Activated CD8-positive, alpha-beta memory T cell treated with anti-CD3 and anti-CD28 coated beads, Interleukin-2, amount 50 U/mL, for 1 hour (primary cell): ENCODE results near the gene PLCB1.

ENCODE experiments used
- DNase-seq: peaks from one replicate; pipeline ENCODE4 v3.0.0-alpha.2; 2020; ENCODE audit errors: extremely low read depth

PLCB1 gene

DNA sequence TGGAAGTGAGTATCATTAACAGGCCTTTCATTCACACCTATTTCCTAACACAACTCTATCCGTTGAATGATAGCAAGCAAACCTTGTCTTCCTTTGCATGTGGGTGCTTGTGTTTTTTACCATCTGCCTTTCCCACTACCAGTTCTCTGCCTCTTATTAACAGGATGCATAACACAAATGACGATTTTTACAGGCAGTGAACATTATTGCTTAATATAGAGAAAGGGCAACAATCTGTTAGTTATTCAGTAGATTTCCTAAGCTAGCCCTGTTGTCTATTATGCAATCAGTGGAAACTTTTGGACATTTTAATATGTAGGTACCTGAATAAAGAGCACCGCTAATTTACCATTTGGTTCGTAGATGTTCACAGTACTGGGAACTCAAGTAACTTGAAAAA lies 588.0 kb downstream of the PLCB1 start:
- no peak for DNase-seq

DNA sequence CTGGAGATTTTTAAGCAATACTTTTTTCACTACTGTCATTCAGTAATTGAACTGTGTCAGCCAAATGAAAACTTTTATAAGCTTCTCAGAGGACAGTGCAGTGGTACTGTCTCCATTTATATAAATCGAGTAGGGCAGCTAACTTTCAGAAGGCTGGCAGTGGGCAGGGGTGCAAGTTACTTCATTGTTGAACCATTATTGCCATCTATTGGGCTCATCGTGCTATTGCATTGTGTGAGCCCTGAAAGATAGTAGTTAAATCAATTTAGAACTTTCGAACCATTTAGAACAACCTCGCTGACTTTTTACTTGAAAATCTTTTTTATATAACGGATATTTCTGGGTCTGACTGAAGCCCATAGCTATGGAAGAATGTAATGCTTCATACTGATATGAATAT lies 589.0 kb downstream of the PLCB1 start:
- no peak for DNase-seq

DNA sequence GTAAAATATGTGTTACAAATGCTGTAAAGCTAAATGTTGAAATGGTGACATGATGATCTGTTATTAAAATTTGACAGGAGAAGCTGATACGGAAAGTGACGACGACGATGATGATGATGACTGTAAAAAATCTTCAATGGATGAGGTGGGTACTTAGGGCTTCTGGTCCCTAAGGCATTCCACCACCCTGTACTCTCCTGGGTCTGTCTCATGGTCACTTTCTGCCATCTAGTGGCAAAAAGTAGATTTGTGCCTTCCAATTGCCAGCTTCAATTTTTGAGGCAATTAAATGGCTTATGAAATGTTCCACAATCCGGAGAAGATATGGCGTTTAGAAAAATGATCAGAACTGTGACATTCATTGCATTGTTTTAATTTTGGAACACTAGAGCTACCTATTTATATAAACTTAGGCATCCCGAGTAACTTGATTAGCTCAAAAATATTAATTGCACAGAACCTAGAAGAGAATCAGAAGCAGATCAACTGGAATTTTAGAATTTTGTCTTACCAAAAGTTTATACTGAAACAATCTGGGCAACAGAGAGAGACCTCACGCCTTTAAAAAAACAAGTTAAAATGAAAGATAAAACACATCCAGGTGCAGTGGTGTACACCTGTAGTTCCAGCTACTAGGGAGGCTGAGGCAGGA lies 590.3 kb downstream of the PLCB1 start:
- DNase-seq: no peak

DNA sequence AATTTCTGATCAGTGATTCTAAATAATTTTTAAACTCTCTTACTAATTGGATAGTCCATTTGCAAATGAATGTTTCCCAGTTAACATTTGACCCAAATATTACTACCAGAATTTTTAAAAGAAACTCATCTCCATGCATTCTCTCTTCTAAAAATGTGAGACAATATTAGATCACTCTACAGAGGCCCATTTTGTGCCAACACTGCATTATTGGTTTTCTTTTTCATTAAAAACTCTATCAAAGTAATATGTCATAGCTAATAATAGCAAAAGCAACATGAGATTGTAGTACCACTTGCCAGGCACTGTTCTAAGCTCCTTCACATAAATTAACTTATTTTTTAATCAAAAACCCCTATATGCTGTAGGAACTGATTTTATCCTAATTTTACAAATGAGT lies 591.2 kb downstream of the PLCB1 start:
- no peak for DNase-seq

DNA sequence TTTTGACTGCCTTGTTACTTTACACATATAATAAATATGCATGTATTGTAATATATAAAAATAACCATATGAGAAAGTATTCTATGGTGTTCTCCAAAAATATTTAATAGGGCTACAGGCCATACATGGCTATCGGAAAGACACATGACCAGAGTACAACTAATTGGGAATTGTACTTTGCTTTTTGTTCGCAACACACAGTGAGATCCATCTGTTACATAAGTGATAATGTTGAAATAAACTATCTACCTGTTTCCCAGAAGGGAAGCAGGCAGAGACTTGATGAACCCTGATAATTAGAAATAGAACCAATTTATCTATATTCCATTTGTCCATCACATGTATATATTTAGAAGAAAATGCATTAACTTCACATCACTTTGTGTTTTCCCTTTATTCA lies 592.8 kb downstream of the PLCB1 start:
- no peak for DNase-seq

DNA sequence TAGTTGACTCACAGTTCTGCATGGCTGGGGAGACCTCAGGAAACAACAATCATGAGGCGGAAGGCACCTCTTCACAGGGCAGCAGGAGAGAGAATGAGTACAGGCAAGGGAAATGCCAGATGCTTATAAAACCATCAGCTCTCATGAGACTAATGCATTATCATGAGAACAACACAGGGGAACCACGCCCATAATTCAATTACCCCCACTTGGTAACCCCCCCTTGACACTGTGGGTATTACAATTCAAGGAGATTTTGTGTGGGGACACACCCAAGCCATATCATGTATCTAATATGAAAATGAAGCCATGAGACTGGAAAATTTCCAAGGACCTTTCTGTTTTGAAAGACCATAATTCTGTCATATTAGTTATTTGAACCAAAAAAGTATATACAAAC lies 594.4 kb downstream of the PLCB1 start:
- DNase-seq: no peak

DNA sequence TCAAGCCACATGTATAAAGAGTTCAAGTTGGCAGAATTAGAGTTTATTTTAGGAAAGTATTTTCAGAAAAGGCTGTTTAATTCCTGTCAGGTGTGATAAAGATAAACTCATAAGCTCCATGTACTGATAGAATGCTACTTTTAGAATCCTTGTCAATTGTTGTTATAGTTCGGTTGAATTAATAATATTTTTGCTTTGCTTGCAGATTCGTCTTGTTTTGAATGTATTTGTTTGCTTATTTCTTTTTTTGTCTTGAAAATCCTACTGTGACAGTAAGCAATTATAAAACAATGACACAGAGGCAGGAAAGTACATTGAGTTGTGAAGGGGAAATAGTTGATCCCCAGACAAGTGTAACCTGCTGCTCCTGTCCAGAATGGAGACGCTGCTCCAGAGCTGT lies 602.9 kb downstream of the PLCB1 start:
- DNase-seq: no peak

DNA sequence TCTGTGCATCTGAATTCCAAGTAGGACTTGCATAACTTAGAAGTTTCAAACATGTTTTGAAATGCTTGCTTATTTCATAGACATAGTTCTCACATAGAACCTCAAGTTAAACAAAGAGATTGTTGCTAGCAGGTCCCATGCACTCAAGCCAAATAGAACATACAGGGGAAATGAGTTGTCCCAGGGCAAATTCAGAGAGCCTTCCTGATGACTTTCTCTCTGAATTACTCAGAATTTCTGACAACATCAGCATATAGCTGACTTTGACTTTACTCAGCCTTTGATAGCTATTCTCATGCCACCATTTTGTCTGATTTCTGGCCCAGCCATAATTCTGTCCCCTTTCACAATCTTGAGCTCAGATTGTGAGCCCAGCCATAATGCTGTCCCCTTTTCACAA lies 603.6 kb downstream of the PLCB1 start:
- DNase-seq: no peak

DNA sequence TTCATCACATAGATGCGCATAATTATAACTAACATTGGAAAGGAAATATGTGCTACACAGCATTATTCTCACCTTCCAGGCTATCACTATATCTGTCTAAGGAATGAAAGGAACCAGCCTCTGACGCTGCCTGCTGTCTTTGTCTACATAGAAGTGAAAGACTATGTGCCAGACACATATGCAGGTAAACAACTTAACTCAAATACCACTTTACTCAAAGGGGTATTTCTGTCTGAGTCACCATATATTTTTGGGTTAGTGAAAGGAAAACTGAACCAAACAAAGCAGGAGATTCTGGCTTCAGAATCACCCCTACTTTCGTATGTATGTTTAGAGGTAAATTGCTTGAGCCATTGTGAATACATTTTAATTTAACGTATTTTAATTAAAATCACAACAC lies 608.2 kb downstream of the PLCB1 start:
- DNase-seq: no peak

DNA sequence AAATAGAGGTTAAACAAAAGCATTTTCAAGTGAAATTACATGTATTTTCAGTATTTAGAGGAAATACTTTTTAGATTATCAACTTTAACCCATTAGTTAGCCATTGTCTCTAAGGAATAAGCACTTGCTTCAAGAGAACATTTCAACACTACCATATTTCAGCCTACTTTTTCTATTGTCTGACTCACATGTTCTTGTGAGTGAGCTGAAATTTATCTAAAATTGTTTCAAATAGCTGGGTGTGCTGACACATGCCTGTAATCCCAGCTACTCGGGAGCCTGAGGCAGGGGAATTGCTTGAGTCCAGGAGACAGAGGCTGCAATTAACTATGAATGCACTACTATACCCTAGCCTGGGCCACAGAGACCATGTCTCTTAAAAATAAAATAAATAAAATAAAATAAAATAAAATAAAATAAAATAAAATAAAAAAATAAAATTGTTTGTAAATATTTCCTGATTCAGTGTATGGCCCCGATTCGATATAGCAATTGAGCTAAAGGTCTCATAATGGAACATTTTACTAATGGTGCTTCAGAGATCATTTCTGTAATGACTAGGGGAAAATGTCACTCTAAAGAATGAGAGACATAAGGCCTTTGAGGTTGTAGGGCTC lies 612.3 kb downstream of the PLCB1 start:
- no peak for DNase-seq

DNA sequence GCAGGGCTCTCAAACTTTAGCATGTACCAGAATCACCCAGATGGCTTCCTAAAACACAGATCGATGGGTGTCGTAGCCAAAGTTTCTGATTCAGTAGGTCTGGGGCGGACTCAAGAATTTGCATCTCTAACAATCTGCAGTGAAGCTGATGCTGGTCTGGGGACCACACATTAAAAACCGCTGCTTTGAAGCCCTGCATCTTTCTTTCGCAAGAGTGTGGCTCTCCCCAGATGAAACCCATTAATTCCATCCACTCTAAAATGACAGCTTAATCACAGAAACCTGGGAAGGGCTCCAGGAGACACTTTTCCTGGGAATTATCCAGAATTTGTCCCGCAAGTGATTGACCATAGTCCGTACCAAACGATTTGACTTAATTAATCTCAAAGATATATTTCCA lies 617.0 kb downstream of the PLCB1 start:
- DNase-seq: no peak

DNA sequence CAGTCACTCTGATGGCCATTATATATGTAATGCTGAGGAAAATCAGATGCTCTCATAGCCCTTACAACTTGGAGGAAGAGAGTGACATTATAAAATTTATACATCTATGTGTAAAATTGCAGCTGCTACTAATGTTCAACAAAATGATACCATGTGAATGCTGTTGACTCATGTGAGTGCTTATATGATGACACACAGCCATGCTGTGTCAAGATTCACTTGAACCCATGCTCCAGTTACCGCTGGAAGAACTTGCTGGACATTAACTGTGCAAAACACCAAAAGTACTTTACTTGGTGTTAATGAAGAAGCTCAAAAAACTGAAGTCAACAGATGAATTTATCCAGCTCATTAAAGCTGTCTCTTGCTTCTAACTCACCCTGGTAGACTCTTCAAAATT lies 617.9 kb downstream of the PLCB1 start:
- DNase-seq: no peak

DNA sequence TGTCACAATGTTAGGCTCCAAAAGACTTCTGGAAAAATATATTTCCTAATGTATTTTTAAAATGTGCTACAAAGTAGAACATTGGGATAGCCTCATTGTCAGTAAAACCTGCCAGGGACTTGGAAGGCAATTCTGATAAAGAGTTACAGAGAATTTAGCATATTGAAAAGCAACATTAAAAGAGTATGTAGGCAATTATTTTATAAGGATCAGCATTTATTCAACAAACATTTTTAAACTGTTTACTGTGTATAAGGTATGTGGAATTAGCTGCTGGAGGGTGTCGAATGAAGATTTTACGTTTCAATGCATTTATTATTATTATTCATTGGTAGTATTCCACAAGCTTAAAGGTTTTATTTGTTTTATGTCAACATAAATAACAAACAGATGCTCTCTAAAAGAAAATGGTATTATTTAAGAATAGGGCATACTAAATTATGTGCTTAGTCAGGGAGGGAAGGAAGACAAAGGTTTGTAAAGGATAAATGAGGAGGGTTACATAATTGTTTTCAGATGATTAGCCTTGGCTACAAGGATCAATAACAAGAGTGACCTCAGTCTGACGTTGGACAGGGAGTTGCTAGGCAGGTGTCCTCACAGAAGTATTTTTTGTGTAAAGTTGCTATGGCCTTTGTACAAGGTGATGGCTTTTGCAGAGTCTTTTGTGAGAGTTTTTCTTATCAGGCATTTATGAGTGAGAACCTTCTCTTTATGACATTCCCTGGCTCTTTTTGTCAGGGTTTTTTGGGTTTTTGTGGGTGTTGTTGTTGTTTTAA lies 623.5 kb downstream of the PLCB1 start:
- DNase-seq: no peak

DNA sequence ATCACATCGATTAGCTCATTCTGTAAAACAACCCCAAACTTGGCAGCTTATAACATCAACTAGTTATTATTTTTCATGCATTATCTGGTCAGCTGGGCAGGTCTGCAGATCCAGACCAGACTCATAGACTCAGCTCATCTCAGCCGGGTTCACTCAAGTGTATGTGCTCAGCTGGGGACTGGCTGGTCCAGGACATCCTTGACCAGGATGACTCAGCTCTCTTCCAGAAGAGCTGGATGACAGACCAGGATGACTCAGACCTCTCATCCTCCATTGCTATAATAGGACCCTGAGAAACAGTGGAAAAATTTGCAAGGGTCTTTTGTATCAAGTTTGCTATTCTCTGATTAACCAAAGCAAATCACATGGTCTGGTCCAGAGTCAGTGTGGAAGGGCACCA lies 624.3 kb downstream of the PLCB1 start:
- DNase-seq: no peak

DNA sequence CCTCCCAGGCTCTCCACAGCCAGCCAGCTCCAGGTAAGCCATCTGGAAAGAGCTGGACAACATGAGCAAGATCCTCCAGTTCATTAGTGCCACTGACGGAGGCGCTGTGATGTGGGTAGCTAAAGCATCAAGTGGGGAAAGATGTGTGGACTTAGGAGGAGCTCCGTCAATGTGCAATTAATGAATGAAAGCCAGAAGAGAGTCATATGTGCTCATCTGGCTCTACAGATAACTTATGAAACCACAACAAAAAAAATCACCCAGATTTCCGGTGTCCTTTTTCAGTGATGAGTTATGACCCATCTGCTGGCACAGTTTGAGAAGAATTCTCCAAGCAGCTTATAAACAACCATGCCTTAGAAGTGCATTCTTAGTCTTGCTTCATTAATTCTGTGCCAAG lies 625.1 kb downstream of the PLCB1 start:
- no peak for DNase-seq

DNA sequence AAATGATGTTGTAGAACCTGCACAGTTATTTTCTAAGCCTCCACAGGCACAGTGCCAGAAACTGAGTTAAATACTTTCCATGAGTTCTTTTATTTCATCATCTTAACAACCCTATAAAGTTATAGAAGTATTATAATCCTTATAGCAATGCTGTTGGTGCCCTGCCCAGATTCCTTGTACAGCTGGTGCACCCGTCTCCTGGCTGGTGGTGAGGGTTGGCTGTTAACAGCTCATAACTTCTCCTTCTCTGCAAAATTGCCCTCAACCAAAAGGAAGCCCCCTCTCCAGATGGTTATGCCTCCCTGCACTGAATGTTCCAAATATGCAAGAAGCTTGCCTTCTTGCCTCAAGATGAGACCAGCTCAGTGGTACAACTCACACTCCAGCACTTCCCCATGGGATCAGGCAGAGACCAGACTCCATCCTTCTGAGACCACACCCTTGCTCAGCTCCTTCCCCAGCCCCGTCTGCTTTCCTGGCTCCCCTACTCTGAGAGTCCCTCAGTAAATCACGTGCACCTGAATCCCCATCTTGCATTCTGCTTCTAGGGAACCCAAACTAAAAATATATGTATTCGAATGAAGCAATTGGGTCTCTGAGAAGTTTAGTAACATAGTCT lies 632.4 kb downstream of the PLCB1 start:
- DNase-seq: no peak

DNA sequence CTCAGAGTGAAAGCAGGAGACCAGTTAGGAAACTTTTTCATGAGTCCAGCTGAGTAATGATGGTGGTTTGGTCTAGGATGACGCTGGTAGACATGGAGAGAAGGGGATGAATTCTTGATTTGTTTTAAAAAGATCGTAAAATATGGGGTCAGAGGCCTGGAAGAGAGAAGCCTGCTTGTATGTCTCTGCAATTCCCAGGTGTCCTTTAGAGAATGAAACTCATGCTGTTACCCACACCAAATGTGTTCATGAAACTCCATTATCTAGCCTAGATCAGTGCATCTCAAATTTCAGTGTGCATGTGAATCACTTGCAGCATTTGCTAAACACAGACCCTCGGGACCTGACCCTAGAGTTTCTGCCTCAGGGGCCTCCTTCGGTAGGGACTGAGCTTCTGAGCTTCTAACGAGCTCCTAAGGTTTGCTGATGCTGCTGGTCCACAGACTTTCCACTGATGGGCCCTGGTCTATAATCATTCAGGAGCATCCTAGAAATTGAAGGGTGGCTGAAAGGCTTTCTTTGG lies 634.9 kb downstream of the PLCB1 start:
- no peak for DNase-seq

DNA sequence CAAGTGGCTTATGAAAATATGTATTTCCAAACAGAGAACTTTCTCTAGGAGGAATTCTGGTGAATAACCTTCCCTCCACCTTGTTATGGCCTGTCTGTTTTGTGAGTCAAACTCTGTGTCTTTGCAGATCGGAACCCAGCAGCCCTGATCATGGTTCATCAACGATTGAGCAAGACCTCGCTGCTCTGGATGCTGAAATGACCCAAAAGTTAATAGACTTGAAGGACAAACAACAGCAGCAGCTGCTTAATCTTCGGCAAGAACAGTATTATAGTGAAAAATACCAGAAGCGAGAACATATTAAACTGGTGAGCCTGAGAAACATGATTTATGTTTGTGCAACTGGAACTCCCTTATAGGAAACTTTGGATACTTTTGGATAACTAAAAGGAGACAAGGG lies 642.3 kb downstream of the PLCB1 start:
- no peak for DNase-seq

DNA sequence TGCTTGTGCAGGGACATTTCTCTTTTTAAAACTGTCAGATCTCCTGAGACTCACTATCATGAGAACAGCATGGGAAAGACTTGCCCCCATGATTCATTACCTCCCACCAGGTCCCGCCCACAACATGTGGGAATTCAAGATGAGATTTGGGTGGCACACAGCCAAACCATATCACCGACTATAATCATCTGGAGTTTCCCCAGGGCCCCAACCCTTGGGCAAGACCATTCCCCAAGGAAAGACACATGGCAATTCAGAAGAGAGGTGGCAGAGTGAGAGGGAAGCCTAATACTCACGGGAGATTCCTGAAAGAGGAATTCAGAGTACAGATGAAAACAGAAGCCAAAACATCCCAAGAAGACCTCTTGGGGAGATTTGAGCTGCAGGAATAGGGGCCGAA lies 645.8 kb downstream of the PLCB1 start:
- DNase-seq: no peak

DNA sequence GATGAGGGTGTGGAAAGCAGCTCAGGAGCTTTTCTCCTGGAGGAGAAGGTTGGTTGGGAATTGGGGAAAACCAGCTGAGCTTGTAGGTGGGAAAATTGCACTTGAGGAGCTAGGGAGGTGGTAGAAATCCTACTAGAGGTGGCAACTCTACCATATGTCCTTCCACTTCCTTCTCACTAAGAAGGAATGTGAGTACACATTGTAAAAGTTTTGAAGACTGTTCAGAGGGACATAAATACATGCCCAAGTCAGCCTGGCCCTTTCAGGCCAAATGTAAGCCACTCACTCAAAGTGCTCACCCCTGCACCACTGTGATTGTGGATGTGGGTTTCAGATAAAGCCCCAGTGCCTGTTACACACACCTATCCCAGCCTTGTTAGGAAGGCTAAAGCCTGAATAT lies 646.3 kb downstream of the PLCB1 start:
- DNase-seq: no peak

DNA sequence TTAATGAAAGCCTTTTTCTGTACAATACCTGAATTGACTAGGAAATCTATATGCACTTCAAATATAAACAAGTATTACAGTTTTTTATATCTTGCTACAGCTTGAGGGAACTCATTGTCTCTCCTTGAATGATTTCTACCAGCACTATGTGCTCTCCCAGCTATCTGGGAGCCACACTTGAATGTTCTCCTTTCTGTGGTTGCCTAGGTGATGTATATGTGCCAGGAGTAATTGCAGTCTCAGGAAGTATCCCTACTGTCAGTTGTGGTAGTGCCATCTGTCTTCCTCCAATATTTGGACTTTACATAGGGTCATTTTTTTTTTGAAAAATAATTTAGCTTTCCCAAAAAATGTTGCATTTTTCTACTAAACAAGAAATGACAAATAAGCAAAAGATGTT lies 648.8 kb downstream of the PLCB1 start:
- DNase-seq: no peak

DNA sequence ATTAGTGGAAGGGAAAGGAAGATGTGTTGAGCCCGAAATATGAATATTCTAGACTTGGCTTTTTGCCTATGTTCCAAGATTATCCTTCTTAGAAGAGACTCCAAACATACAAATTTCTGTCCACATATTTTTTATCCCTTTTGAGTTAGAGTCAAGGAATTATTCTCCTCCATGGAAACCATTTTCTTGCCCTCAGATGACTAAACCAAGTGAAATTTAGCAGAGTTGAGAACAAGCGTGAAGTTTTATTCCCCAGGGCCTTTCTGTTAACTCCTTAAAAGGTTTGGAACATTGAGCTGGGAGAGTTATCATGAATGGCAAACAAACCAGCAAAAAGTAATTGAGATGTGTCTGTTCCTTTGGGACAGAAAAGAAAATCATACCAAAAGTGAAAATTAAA lies 650.7 kb downstream of the PLCB1 start:
- DNase-seq: no peak

DNA sequence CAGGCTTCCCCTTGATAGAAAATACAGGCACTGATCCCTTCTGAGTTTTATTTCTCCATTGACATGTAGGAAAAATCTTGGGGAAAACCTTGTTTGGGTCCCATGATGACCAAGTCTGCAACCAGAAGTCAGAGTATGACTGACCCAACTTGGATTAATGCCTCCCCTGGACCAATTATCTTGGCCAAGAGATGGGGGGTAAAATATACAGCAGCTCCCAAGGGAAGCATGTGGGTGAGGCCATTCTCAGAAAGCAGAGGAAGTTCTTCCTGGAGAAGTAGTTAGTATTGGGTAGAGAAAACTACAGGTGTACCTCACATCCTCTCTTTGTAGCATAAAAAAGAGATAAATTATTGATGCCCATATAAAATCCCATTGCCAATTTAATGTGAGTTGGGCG lies 651.7 kb downstream of the PLCB1 start:
- DNase-seq: no peak
